ENCODE results near the gene CFAP91. TPM values are rescaled to one million over a fixed set of nuclear protein-coding genes. Genes with fewer than 3 reads are reported as not detected.

Gene CFAP91
- total RNA-seq, 2 donors from 2014 or later = 21.5 to 47.8 TPM

- TF ChIP-seq POLR2A (IDR thresholded peaks at IDR 0.05) (no peak), CTCF (IDR thresholded peaks at IDR 0.05) (no peak)
- no peak overlapping the region for H3K27ac ChIP-seq
- no peak for DNase-seq
- no peak for ATAC-seq
- WGBS, 2 donors = 21 to 22% methylated on average over 1 of the region's 1 CpG
- no peaks in the 10 kb centered on the region for H3K27me3 ChIP-seq
- H3K9me3 ChIP-seq = no peaks in the 10 kb centered on the region
- H3K4me1 ChIP-seq = no peaks in the 10 kb centered on the region
- H3K36me3 ChIP-seq (replicated peaks in 1 of 2; ENCODE audit: insufficient read depth in 1 of 2, low read depth in 2 of 2) = no peaks in the 10 kb centered on the region
- H3K4me3 ChIP-seq = no peak overlapping the region
- intact Hi-C loops (cut with DNase I) = no loop called here
Measured at GRCh38 chr3:119683421-119683820, 19.4 kb upstream of the CFAP91 start.

GRCh38 chr3:119690043-119690656, 12.7 kb upstream of the CFAP91 start:
- no peak for TF ChIP-seq POLR2A (IDR thresholded peaks at IDR 0.05)
- peak; percentile 17 to 71 (median 51) for TF ChIP-seq CTCF (IDR thresholded peaks at IDR 0.05)
- no peaks in the 10 kb centered on the region for H3K27me3 ChIP-seq
- H3K4me1 ChIP-seq = no peaks in the 10 kb centered on the region
- WGBS, 2 donors = 46 to 48% methylated on average over 4 of the region's 4 CpGs
- H3K27ac ChIP-seq = no peak overlapping the region
- H3K4me3 ChIP-seq = no peak overlapping the region
- H3K36me3 ChIP-seq (replicated peaks in 1 of 2; ENCODE audit: insufficient read depth in 1 of 2, low read depth in 2 of 2) = no peaks in the 10 kb centered on the region
- intact Hi-C loops (cut with DNase I) = no loop called here
- ATAC-seq (peak; percentile 68), DNase-seq (peak in 3 of 4 donors; percentile 18 to 29 (median 26))
- H3K9me3 ChIP-seq = no peaks in the 10 kb centered on the region

- Histone ChIP-seq H3K4me3 (no peak overlapping the region), H3K27me3 (no peaks in the 10 kb centered on the region), H3K36me3 (replicated peaks in 1 of 2; ENCODE audit: insufficient read depth in 1 of 2, low read depth in 2 of 2) (no peaks in the 10 kb centered on the region), H3K9me3 (no peaks in the 10 kb centered on the region), H3K4me1 (no peaks in the 10 kb centered on the region), H3K27ac (no peak overlapping the region)
- ATAC-seq = no peak
- DNase-seq = peak in 1 of 4 donors; percentile 6
- no peak for TF ChIP-seq CTCF (IDR thresholded peaks at IDR 0.05)
- no peak for TF ChIP-seq POLR2A (IDR thresholded peaks at IDR 0.05)
- intact Hi-C loops (cut with DNase I) = no loop called here
- 93 to 96% methylated on average over 2 of the region's 2 CpGs for WGBS, 2 donors
Measured at GRCh38 chr3:119695480-119695879, 7.3 kb upstream of the CFAP91 start.

GRCh38 chr3:119697394-119697793, 5.4 kb upstream of the CFAP91 start:
- no peak for ATAC-seq
- intact Hi-C loops (cut with DNase I) = no loop called here

More at GRCh38 chr3:119697394-119697793, 5.4 kb upstream of the CFAP91 start:
- TF ChIP-seq CTCF (IDR thresholded peaks at IDR 0.05) (no peak), POLR2A (IDR thresholded peaks at IDR 0.05) (no peak)
- Histone ChIP-seq H3K4me1 (peaks cover 1% of the 10 kb centered on the region), H3K4me3 (no peak overlapping the region), H3K36me3 (replicated peaks in 1 of 2; ENCODE audit: insufficient read depth in 1 of 2, low read depth in 2 of 2) (no peaks in the 10 kb centered on the region), H3K9me3 (no peaks in the 10 kb centered on the region), H3K27ac (no peak overlapping the region), H3K27me3 (no peaks in the 10 kb centered on the region)
- 75 to 85% methylated on average over 5 of the region's 5 CpGs for WGBS, 2 donors
- no peak for DNase-seq

Measured in body of pancreas (tissue), 4 donors.